Posterior cingulate gyrus (tissue), 11 donors: ENCODE measurements around the gene PPP2R2C.
A peak's percentile ranks its signal among the peaks of the same experiment; 100 is the strongest.

Source experiments
- DNase-seq, 10 donors: peaks; one replicate each; pipeline versions ENCODE4 v3.0.0 to v3.0.0-alpha.2; 2020 to 2021; ENCODE audit warnings: mixed read lengths in 3 of 10
- intact Hi-C: fragments of 100-400 bp; cut with DNase I; formaldehyde crosslinking; loops from one replicate; pipeline ENCODE4 v1.15.1; 2023

PPP2R2C gene

GRCh38 chr4:6359536-6360308, 112.7 kb downstream of the PPP2R2C start:
- peak in 3 of 10 donors; percentile 78 to 88 (median 85) for DNase-seq
- intact Hi-C loops, result no loop called here

GRCh38 chr4:6357476-6357875, 114.9 kb downstream of the PPP2R2C start:
- intact Hi-C loops, result no loop called here
- DNase-seq, result peak in 2 of 10 donors; percentile 41 to 72

GRCh38 chr4:6356076-6356560, 116.3 kb downstream of the PPP2R2C start:
- intact Hi-C loops, result no loop called here
- peak in 2 of 10 donors; percentile 55 to 65 for DNase-seq

- no peak for DNase-seq
- intact Hi-C loops, result no loop called here
Observed at GRCh38 chr4:6355052-6355451, 117.4 kb downstream of the PPP2R2C start.

- DNase-seq, result peak in 1 of 10 donors; percentile 65
- intact Hi-C loops, result no loop called here
Observed at GRCh38 chr4:6354626-6355025, 117.8 kb downstream of the PPP2R2C start.

GRCh38 chr4:6354119-6354518, 118.3 kb downstream of the PPP2R2C start:
- DNase-seq, result peak in 2 of 10 donors; percentile 67 to 69
- intact Hi-C loops, result no loop called here

GRCh38 chr4:6352031-6352692, 120.3 kb downstream of the PPP2R2C start:
- peak in 1 of 10 donors; percentile 72 for DNase-seq
- intact Hi-C loops, result no loop called here

- intact Hi-C loops, result no loop called here
- DNase-seq, result peak in 2 of 10 donors; percentile 67
Observed at GRCh38 chr4:6351246-6352000, 121.0 kb downstream of the PPP2R2C start.

GRCh38 chr4:6350646-6351045, 121.8 kb downstream of the PPP2R2C start:
- intact Hi-C loops, result no loop called here
- DNase-seq, result peak in 2 of 10 donors; percentile 41 to 78

- DNase-seq, result peak in 1 of 10 donors; percentile 78
- intact Hi-C loops, result no loop called here
Observed at GRCh38 chr4:6349896-6350603, 122.4 kb downstream of the PPP2R2C start.

- intact Hi-C loops, result no loop called here
- DNase-seq, result peak in 1 of 10 donors; percentile 22
Observed at GRCh38 chr4:6348408-6348807, 124.0 kb downstream of the PPP2R2C start.

- intact Hi-C loops, result no loop called here
- peak in 1 of 10 donors; percentile 63 for DNase-seq
Observed at GRCh38 chr4:6347511-6348045, 124.8 kb downstream of the PPP2R2C start.

GRCh38 chr4:6346373-6347110, 125.9 kb downstream of the PPP2R2C start:
- intact Hi-C loops, result no loop called here
- DNase-seq, result peak in 2 of 10 donors; percentile 68 to 70

- intact Hi-C loops, result no loop called here
- peak in 3 of 10 donors; percentile 56 to 79 (median 66) for DNase-seq
Observed at GRCh38 chr4:6345866-6346265, 126.5 kb downstream of the PPP2R2C start.

- peak in 3 of 10 donors; percentile 47 to 83 (median 74) for DNase-seq
- intact Hi-C loops, result no loop called here
Observed at GRCh38 chr4:6345096-6345830, 127.2 kb downstream of the PPP2R2C start.

GRCh38 chr4:6343939-6344408, 128.4 kb downstream of the PPP2R2C start:
- peak in 3 of 10 donors; percentile 63 to 82 (median 79) for DNase-seq
- intact Hi-C loops, result no loop called here

GRCh38 chr4:6342530-6343293, 129.7 kb downstream of the PPP2R2C start:
- peak; percentile 42 to 95 (median 74) for DNase-seq
- intact Hi-C loops, result no loop called here

- peak in 2 of 10 donors; percentile 14 to 74 for DNase-seq
- intact Hi-C loops, result no loop called here
Observed at GRCh38 chr4:6341696-6342095, 130.7 kb downstream of the PPP2R2C start.
